ENCODE results near the gene SLC25A21. TPM values are rescaled to one million over a fixed set of nuclear protein-coding genes. Genes with fewer than 3 reads are reported as not detected.

Gene SLC25A21
- total and polyA plus RNA-seq, 2 experiments from 2014 or later, result 10.6 to 12.1 TPM

- Mint-ChIP-seq H3K4me1 (peaks cover 28% of the 10 kb centered on the region), H3K36me3 (ENCODE audit: low read depth) (no peaks in the 10 kb centered on the region), H3K9me3 (no peaks in the 10 kb centered on the region), H3K4me3 (no peak overlapping the region), H3K27me3 (ENCODE audit: insufficient read depth, low read depth, poor library complexity) (peaks cover 4% of the 10 kb centered on the region), H3K27ac (no peak overlapping the region)
- Histone ChIP-seq H3F3A (replicated peaks; ENCODE audit: low read depth) (no peaks in the 10 kb centered on the region), H3K79me2 (replicated peaks; ENCODE audit: insufficient read depth) (no peaks in the 10 kb centered on the region), H4K20me1 (replicated peaks; ENCODE audit: insufficient read depth) (no peaks in the 10 kb centered on the region), H3K9me2 (ENCODE audit: insufficient read depth) (no peaks in the 10 kb centered on the region), H3K4me2 (no peak overlapping the region), H3K4me1 (ENCODE audit: insufficient read depth) (peaks cover 3% of the 10 kb centered on the region; the same call in 1 of the 2 replicates), H2AFZ (no peak overlapping the region), H3K27ac (ENCODE audit: low read depth) (no peak overlapping the region), H3K27me3 (ENCODE audit: insufficient read depth) (no peaks in the 10 kb centered on the region), H3K36me3 (ENCODE audit: insufficient read depth) (no peaks in the 10 kb centered on the region), H3K4me3 (no peak overlapping the region)
- TF ChIP-seq EZH2phosphoT487 (IDR thresholded peaks at IDR 0.05; ENCODE audit: unreplicated experiment), result no peak
- TF ChIP-seq NANOG (IDR thresholded peaks at IDR 0.05; ENCODE audit: borderline replicate concordance), result no peak
- no peak for TF ChIP-seq ETS1 (IDR thresholded peaks at IDR 0.05)
- TF ChIP-seq ZNF462 (CRISPR knock-in tag; IDR thresholded peaks at IDR 0.05), result no peak
- TF ChIP-seq REST (IDR thresholded peaks at IDR 0.05; ENCODE audit: unreplicated experiment), result no peak
- no peak for TF ChIP-seq EZH2 (IDR thresholded peaks at IDR 0.05; ENCODE audit: low read depth, unreplicated experiment)
- TF ChIP-seq ZNF114 (CRISPR knock-in tag; IDR thresholded peaks at IDR 0.05), result no peak
- TF ChIP-seq JUNB (IDR thresholded peaks at IDR 0.05; ENCODE audit: unreplicated experiment), result no peak
- TF ChIP-seq, protein P1, sequence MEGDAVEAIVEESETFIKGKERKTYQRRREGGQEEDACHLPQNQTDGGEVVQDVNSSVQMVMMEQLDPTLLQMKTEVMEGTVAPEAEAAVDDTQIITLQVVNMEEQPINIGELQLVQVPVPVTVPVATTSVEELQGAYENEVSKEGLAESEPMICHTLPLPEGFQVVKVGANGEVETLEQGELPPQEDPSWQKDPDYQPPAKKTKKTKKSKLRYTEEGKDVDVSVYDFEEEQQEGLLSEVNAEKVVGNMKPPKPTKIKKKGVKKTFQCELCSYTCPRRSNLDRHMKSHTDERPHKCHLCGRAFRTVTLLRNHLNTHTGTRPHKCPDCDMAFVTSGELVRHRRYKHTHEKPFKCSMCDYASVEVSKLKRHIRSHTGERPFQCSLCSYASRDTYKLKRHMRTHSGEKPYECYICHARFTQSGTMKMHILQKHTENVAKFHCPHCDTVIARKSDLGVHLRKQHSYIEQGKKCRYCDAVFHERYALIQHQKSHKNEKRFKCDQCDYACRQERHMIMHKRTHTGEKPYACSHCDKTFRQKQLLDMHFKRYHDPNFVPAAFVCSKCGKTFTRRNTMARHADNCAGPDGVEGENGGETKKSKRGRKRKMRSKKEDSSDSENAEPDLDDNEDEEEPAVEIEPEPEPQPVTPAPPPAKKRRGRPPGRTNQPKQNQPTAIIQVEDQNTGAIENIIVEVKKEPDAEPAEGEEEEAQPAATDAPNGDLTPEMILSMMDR (conservative IDR thresholded peaks at IDR 0.05; ENCODE audit: low read depth in 2 of 2), result no peak
- no peak for TF ChIP-seq STAT1 (IDR thresholded peaks at IDR 0.05; ENCODE audit: unreplicated experiment)
- TF ChIP-seq ZNF331 (CRISPR knock-in tag; IDR thresholded peaks at IDR 0.05; ENCODE audit: low read depth), result no peak
- no peak for TF ChIP-seq POLR2AphosphoS5 (IDR thresholded peaks at IDR 0.05; ENCODE audit: low read depth)
- no peak for TF ChIP-seq CREB1 (CRISPR knock-in tag; IDR thresholded peaks at IDR 0.05; ENCODE audit: low read depth)
- DNase-seq (ENCODE audit: low spot score) (no peak), ATAC-seq (no peak)
Observed at GRCh38 chr14:36859119-36859518, 313.3 kb downstream of the SLC25A21 start.

All from GM23338 (cell line).